Activated CD4-positive, alpha-beta T cell treated with anti-CD3 and anti-CD28 coated beads for 36 hours (primary cell): Measurements from ENCODE around the gene PRKAG2. TPM values are rescaled to one million over a fixed set of nuclear protein-coding genes. Genes with fewer than 3 reads are reported as not detected.

Experiments
- ATAC-seq: fragments of 200-7000 bp; cut with Tn5 transposase; one replicate; pipeline ENCODE4 v1.10.0; 2021; ENCODE audit warnings: mild to moderate bottlenecking, moderate library complexity
- CTCF ChIA-PET: fragments of 350-600 bp; sonication (Branson Sonifier 250); formaldehyde crosslinking; loops from one replicate; lab custom pipeline; 2021; ENCODE audit warnings: antibody characterized with exemption; lab: Charles Lee
- POLR2A ChIA-PET: fragments of 350-600 bp; sonication (Branson Sonifier 250); formaldehyde crosslinking; loops from one replicate; lab custom pipeline; 2021; ENCODE audit warnings: antibody characterized with exemption, inconsistent platforms; lab: Charles Lee
- DNase-seq: peaks from one replicate; pipeline ENCODE4 v3.0.0-alpha.2; 2020
- H3K27ac Mint-ChIP-seq: one replicate; pipeline ENCODE4 v1.8.0; 2021; ENCODE audit warnings: mixed read lengths
- H3K27me3 Mint-ChIP-seq: one replicate; pipeline ENCODE4 v1.8.0; 2021; ENCODE audit warnings: mixed read lengths
- H3K36me3 Mint-ChIP-seq: one replicate; pipeline ENCODE4 v1.8.0; 2021; ENCODE audit warnings: low read depth, mixed read lengths
- H3K4me1 Mint-ChIP-seq: one replicate; pipeline ENCODE4 v1.8.0; 2021; ENCODE audit warnings: mixed read lengths
- H3K4me3 Mint-ChIP-seq: one replicate; pipeline ENCODE4 v1.8.0; 2021; ENCODE audit warnings: mild to moderate bottlenecking, moderate library complexity, mixed read lengths
- H3K9me3 Mint-ChIP-seq: one replicate; pipeline ENCODE4 v1.8.0; 2021; ENCODE audit warnings: low read depth, mixed read lengths
- intact Hi-C, 2 experiments: fragments of 100-400 bp; cut with DNase I in 1 of 2; cut with micrococcal nuclease in 1 of 2; formaldehyde crosslinking; loops; one replicate each; pipeline versions ENCODE4 v1.14.2 to v1.15.1; 2022 to 2024; cut with DNase I, micrococcal nuclease
- total RNA-seq, 2 experiments: library from RNA; stranded (reverse); gene quantifications; one replicate each; pipeline ENCODE4 v1.2.3, GENCODE V29; 2021

The PRKAG2 gene
- total RNA-seq, 2 experiments from 2014 or later: 19.6 to 21.5 TPM

DNA sequence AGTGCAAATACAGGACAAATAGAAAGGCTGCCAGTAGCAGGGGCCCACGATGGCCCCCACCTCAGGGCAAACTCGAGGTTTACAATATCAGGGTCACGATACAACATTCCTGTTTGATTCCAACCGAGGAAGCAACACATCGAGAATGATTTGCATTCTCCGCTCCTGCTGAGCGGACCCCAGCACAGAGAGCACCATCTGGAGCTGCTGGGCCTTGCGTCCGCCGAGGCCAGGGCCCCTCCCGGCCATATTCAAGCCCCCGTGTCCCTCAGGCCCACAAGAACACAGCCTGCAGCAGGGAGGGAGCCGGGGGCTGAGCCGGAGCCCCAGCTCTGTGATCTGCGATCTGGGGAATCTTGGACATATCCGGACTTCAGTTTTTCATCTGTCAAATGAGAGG, 84.3 kb downstream of the PRKAG2 start:
- H3K27me3 Mint-ChIP-seq: no peaks in the 10 kb centered on the region
- peaks cover 48% of the 10 kb centered on the region for H3K4me1 Mint-ChIP-seq
- DNase-seq (no peak), ATAC-seq (no peak)
- ChIA-PET CTCF (interaction anchor here (1.4 to 5.6 kb wide), 2 partner anchors 10 to 14 kb away, joined by 3 to 35 read pairs; no protein-coding TSS in a partner anchor), POLR2A (no interaction called here)
- intact Hi-C loops: no loop called here
- no peaks in the 10 kb centered on the region for H3K36me3 Mint-ChIP-seq
- H3K27ac Mint-ChIP-seq: no peak overlapping the region
- no peak overlapping the region for H3K4me3 Mint-ChIP-seq
- H3K9me3 Mint-ChIP-seq: no peaks in the 10 kb centered on the region

DNA sequence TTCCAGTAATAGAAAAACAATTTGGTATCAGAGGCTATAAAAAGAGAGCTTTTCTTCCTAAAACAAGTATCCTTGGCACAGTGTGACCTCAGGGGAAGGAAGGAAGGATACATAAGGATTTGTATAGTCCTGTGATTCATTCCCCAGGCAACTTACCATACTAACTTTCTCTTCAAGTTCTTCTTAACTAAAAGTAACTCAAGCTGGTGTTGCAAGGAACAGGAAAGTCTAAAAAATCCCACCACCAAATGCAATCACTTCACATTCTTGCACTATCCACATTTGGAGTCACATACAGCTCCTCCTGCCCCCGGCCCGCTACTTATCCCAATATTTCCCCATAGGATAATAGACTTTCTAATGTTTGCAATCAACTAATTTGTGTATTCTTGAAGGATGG, 84.8 kb downstream of the PRKAG2 start:
- DNase-seq (no peak), ATAC-seq (no peak)
- H3K9me3 Mint-ChIP-seq: no peaks in the 10 kb centered on the region
- peaks cover 44% of the 10 kb centered on the region for H3K4me1 Mint-ChIP-seq
- ChIA-PET POLR2A (no interaction called here), CTCF (interaction anchor here (5.6 kb wide), 1 partner anchor 9 kb away, joined by 35 read pairs; no protein-coding TSS in a partner anchor)
- intact Hi-C loops: no loop called here
- H3K36me3 Mint-ChIP-seq: no peaks in the 10 kb centered on the region
- no peak overlapping the region for H3K27ac Mint-ChIP-seq
- no peak overlapping the region for H3K4me3 Mint-ChIP-seq
- H3K27me3 Mint-ChIP-seq: no peaks in the 10 kb centered on the region

DNA sequence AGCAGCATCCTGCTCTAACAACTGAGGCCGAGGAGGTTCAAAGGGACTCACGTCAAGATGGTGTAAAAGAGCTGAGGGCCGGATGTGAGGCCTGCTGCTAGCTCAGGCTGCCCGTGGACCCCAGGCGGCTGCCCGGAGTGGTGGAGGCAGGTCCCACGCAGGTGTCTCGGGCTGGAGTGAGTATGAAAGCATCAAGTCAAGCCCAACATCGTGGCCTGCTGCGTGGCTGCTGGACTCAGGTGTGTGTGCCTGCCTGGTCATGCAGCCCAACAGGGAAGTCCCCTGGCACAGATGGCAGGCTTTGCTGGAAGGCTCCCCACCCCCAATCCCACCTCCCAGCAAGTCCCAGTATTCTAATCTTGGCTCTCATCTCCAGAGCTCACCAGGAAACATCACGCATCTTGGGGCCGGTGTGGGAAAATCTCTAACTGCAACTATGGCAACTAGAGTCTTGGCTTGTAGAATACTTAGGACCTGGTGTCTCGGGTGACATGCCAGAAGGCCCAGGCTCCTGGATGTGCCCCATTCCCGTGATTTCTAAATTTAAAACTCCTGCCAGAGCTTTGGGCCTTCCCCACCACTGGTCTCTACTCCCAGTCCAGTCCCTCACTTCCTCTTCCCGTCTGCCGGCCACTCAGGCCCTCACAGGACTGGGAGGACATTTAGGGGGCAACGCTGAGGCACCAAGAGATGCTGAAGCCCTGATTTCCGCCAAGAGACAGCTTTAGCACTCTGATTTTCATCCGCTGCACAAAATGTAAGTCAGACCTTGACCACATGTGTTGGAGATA, 85.9 kb downstream of the PRKAG2 start:
- no peak for DNase-seq
- ChIA-PET POLR2A (interaction anchor here (0.6 kb wide), 1 partner anchor 234 kb away, joined by 3 read pairs; no protein-coding TSS in a partner anchor), CTCF (interaction anchor here (0.6 to 5.6 kb wide), 2 partner anchors 8 to 28 kb away, joined by 4 to 35 read pairs; no protein-coding TSS in a partner anchor)
- Mint-ChIP-seq H3K4me3 (no peak overlapping the region), H3K36me3 (no peaks in the 10 kb centered on the region), H3K27ac (no peak overlapping the region), H3K9me3 (no peaks in the 10 kb centered on the region), H3K27me3 (no peaks in the 10 kb centered on the region), H3K4me1 (peaks cover 36% of the 10 kb centered on the region)
- intact Hi-C loops: no loop called here
- ATAC-seq: no peak

DNA sequence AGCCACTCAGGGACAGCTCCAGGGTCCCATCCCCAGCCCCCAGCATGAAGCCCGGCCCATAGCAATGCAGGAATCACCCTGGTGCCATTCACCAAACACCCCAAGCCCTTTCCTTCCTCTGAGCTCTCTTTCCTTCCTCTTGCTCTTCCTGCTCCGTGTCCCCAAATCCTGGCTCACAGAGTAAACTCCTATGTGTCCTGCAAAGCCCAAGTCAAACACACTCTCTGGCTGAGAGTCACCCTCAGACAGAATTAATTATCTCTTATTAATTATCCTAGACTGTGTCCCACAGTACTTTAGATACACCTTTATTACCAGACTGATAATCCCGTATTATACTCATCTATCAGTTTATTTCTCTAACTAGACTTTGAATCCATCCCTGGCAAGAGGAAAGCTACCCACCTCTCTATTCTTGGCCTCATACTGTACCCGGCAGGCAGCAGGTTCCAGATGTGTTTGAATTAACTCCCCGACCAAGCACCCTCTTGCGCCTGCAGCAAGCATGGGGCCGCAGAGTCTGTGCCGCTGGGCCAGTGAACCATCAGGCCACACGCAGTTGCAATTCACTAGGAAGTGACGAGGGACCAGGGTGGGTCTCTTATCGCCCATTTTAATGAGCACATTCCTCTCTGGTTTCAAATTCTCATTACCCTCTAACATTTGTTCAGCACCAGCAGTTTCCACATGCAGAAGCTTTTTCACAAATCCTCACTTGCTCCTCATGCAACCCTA, 86.7 kb downstream of the PRKAG2 start:
- no peak for ATAC-seq
- POLR2A ChIA-PET: interaction anchor here (0.6 kb wide), 2 partner anchors 71 to 234 kb away, joined by 3 read pairs; no protein-coding TSS in a partner anchor
- no peaks in the 10 kb centered on the region for H3K36me3 Mint-ChIP-seq
- H3K4me3 Mint-ChIP-seq: no peak overlapping the region
- H3K27me3 Mint-ChIP-seq: no peaks in the 10 kb centered on the region
- H3K27ac Mint-ChIP-seq: no peak overlapping the region
- DNase-seq: no peak
- intact Hi-C loops: no loop called here
- CTCF ChIA-PET: interaction anchor here (5.6 kb wide), 1 partner anchor 7 kb away, joined by 35 read pairs; no protein-coding TSS in a partner anchor
- peaks cover 31% of the 10 kb centered on the region for H3K4me1 Mint-ChIP-seq
- H3K9me3 Mint-ChIP-seq: no peaks in the 10 kb centered on the region

DNA sequence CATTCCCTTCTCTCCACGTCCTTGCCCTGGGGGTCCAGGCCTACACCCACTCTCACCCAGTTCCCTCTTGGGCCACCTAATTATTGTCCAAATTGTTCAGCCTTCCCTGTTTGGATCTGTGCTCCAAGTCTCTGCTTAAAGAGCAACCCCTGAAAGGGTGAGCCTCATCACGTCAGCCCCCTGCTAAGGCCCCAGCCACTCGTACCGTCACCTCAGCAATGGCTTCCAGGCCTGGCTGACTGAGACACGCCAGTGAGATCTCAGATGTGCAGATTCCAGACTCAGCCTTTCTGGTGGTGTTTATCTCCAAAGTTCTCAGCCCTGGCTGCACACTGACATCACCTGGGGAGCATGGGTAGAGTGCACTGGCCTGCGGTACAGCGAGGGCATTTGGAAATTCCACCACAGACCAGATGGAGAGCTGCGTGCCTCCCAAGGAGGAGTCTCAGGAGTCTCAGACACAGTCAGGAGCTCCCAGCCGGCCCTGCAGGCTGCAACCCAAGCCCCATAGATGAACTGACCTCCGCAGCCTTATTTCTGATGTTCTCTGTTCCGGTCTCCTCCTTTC, 87.5 kb downstream of the PRKAG2 start:
- no peaks in the 10 kb centered on the region for H3K36me3 Mint-ChIP-seq
- CTCF ChIA-PET: no interaction called here
- intact Hi-C loops: loop anchor here in 1 of 2 experiments (10.0 kb wide), 2 partner anchors 85 to 145 kb away; partner anchors contain the start of gene PRKAG2

DNA sequence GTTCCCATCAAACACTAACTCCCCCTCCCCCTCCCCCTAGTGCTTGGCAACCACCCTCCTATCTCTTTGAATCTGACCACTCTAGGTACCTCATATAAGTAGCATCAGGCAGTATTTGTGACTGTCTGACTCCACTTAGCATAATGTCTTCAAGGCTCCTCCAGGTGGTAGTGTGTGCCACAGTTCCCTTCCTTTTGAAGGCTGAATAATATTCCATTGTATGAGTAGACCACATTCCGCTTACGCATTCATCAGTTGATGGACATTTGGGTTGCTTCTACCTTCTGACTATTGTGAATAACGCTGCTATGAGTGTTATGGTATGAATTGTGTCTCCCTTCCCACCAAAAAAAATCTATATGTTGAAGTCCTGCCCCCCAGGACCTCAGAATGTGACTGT, 89.6 kb downstream of the PRKAG2 start:
- ChIA-PET CTCF (no interaction called here), POLR2A (interaction anchor here (0.6 kb wide), 1 partner anchor 21 kb away, joined by 3 read pairs; no protein-coding TSS in a partner anchor)
- Mint-ChIP-seq H3K4me3 (no peak overlapping the region), H3K27ac (no peak overlapping the region), H3K4me1 (peaks cover 26% of the 10 kb centered on the region), H3K27me3 (no peaks in the 10 kb centered on the region), H3K9me3 (no peaks in the 10 kb centered on the region), H3K36me3 (no peaks in the 10 kb centered on the region)
- ATAC-seq (no peak), DNase-seq (no peak)
- intact Hi-C loops: loop anchor here in 1 of 2 experiments (10.0 kb wide), 2 partner anchors 87 to 147 kb away; partner anchors contain the start of gene PRKAG2

More for the DNA sequence above, 87.5 kb downstream of the PRKAG2 start:
- Mint-ChIP-seq H3K27me3 (no peaks in the 10 kb centered on the region), H3K4me1 (peaks cover 26% of the 10 kb centered on the region), H3K4me3 (no peak overlapping the region), H3K9me3 (no peaks in the 10 kb centered on the region), H3K27ac (no peak overlapping the region)
- DNase-seq: no peak
- no peak for ATAC-seq
- POLR2A ChIA-PET: no interaction called here

DNA sequence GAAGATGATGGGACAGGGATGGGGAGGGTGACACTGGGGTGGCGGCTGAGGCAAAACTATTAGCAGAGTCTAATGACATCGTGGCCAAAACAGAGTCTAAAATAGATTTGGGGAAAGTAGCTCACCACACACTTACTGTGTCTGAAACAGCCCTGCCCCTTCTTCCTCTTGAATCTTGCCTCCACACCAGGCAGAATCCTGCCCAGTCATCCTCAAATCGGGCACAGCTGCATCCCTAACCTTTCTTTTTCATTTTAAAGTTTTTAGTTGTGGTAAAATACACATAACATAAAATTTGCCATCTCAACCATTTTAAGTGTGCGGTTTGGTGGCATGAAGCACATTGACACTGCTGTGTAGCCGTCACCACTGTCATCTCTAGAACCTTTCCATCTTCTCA, 90.0 kb downstream of the PRKAG2 start:
- peaks cover 23% of the 10 kb centered on the region for H3K4me1 Mint-ChIP-seq
- ChIA-PET POLR2A (interaction anchor here (0.6 kb wide), 1 partner anchor 21 kb away, joined by 3 read pairs; no protein-coding TSS in a partner anchor), CTCF (no interaction called here)
- ATAC-seq: no peak
- no peak for DNase-seq
- no peaks in the 10 kb centered on the region for H3K9me3 Mint-ChIP-seq
- H3K36me3 Mint-ChIP-seq: no peaks in the 10 kb centered on the region
- no peak overlapping the region for H3K4me3 Mint-ChIP-seq
- intact Hi-C loops: loop anchor here in 1 of 2 experiments (10.0 kb wide), 2 partner anchors 88 to 148 kb away; partner anchors contain the start of gene PRKAG2
- H3K27me3 Mint-ChIP-seq: no peaks in the 10 kb centered on the region
- no peak overlapping the region for H3K27ac Mint-ChIP-seq

DNA sequence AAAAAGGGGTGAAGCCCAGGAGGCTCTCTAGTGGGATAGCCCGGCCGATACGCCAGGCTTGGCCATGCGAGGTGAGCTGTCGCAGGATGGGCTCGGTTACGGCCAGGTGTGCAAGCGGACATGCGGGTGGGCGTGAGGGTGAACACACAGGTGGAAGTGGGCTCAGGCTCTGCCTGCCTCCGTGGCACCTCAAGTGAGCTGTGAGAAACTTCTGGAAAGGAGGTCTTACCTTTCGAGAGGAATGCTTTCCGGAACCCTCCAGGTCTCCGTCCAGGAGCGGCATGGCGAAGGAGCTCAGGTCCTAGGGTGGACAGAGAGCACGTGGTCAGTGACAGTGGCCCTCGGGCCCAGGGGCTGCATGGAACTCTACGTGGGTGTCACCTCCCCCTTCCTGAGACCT, 90.7 kb downstream of the PRKAG2 start:
- Mint-ChIP-seq H3K27me3 (no peaks in the 10 kb centered on the region), H3K36me3 (no peaks in the 10 kb centered on the region), H3K27ac (no peak overlapping the region), H3K4me1 (peaks cover 23% of the 10 kb centered on the region), H3K4me3 (no peak overlapping the region), H3K9me3 (no peaks in the 10 kb centered on the region)
- CTCF ChIA-PET: no interaction called here
- ATAC-seq (no peak), DNase-seq (no peak)
- POLR2A ChIA-PET: no interaction called here
- intact Hi-C loops: loop anchor here in 1 of 2 experiments (10.0 kb wide), 2 partner anchors 89 to 149 kb away; partner anchors contain the start of gene PRKAG2

DNA sequence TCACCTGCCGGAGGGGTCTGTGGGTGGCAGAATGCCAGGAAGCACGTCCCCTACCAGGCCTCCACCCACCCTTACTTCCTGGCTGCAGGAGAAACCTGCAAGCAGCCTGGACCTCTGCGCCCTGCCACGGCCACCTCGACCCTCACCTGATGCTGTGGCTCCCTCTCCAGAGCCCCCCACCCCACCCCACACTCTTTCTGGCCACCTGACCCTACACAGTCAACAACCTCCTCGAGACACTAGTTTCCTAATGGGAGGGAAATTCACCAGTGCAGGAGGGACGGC, 91.3 kb downstream of the PRKAG2 start:
- H3K9me3 Mint-ChIP-seq: no peaks in the 10 kb centered on the region
- H3K4me3 Mint-ChIP-seq: no peak overlapping the region
- intact Hi-C loops: loop anchor here (1.0 to 10.0 kb wide), 3 partner anchors 27 to 149 kb away; partner anchors contain the start of gene PRKAG2 (in 1 of the 2)
- H3K27me3 Mint-ChIP-seq: no peaks in the 10 kb centered on the region
- H3K4me1 Mint-ChIP-seq: peaks cover 23% of the 10 kb centered on the region
- ChIA-PET CTCF (no interaction called here), POLR2A (no interaction called here)
- DNase-seq: no peak
- H3K27ac Mint-ChIP-seq: no peak overlapping the region
- no peak for ATAC-seq
- no peaks in the 10 kb centered on the region for H3K36me3 Mint-ChIP-seq

DNA sequence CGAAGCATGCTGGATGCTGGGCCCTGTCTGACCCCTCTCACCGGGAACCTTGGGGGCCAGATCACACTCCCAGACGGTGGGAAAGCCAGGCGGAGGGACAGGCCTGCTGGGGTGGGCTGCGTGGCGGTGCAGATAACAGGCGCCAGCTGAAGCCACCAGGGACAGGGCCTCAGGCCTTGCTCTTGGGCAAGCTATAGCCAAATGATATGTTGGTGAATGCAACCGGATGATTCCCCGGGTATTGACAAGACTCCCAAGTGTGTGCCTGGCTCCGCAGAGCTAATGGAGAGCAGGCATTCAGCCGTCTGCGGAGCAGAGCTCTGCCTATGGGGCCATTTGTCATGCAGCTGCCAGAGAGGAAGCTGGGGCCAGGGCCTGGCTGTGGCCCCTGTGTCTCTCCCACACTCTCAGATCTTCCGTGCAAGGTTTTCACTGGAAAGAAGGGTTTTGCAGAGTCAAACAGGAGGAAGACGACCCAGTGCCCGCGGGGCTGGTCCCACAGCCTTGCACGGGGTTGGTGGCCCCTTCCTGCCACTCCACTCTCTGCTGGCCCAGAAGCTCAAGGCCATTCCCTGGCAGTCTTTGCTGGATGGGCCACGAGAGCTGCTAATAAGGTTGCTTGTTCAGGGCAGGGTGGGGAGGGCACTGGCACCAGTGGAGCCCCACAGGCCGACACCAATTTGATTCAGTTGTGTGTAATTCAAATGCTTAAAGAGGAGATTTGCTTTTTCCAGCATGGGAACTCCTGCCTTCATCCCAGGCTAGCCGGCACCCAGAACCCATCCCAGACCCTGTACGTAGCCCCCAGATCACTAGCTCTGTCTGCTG, 91.8 kb downstream of the PRKAG2 start:
- intact Hi-C loops: loop anchor here (1.0 to 10.0 kb wide), 3 partner anchors 27 to 150 kb away; partner anchors contain the start of gene PRKAG2 (in 1 of the 2)
- Mint-ChIP-seq H3K9me3 (no peaks in the 10 kb centered on the region), H3K36me3 (no peaks in the 10 kb centered on the region), H3K27me3 (no peaks in the 10 kb centered on the region), H3K4me1 (peaks cover 23% of the 10 kb centered on the region), H3K27ac (no peak overlapping the region), H3K4me3 (no peak overlapping the region)
- POLR2A ChIA-PET: no interaction called here
- CTCF ChIA-PET: interaction anchor here (0.7 to 3.6 kb wide), 8 partner anchors 8 to 215 kb away, joined by 3 to 35 read pairs (median 4); partner anchors contain the start of gene PRKAG2
- ATAC-seq (no peak), DNase-seq (no peak)
